GM12864 (cell line): ENCODE measurements around the gene LILRB2.
"Not testable (repeated sequence)": the region's sequence is repeated elsewhere in the genome, so short reads cannot be mapped to it uniquely, and the experiment has no call there.

Source experiments
- DNase-seq: peaks from one replicate; pipeline ENCODE4 v3.0.0-alpha.2; 2011; ENCODE audit warnings: low read depth
- H3K4me3 ChIP-seq: 2 replicates; pipeline ENCODE4 v1.5.1; 2011; ENCODE audit warnings: mild to moderate bottlenecking, low read depth, low read length, control low read depth
- CTCF ChIP-seq: IDR thresholded peaks from 2 replicates; pipeline ENCODE4 v1.5.1; 2011; ENCODE audit warnings: low read depth, mild to moderate bottlenecking, moderate library complexity, low read length, control low read depth, inconsistent platforms; ENCODE audit errors: missing control alignments

Gene LILRB2

GRCh38 chr19:54275951-54276350 lies 5.0 kb downstream of the LILRB2 start:
- H3K4me3 ChIP-seq: no peak overlapping the region
- TF ChIP-seq CTCF: no peak
- no peak for DNase-seq

- H3K4me3 ChIP-seq, DNase-seq: not testable (repeated sequence)
Measured at GRCh38 chr19:54274516-54274915, 6.4 kb downstream of the LILRB2 start.

GRCh38 chr19:54273821-54274220 lies 7.1 kb downstream of the LILRB2 start:
- H3K4me3 ChIP-seq: no peak overlapping the region
- DNase-seq: no peak
- TF ChIP-seq CTCF: no peak

GRCh38 chr19:54272181-54272580 lies 8.7 kb downstream of the LILRB2 start:
- DNase-seq, H3K4me3 ChIP-seq: not testable (repeated sequence)

- DNase-seq, H3K4me3 ChIP-seq: not testable (repeated sequence)
Measured at GRCh38 chr19:54271587-54271986, 9.3 kb downstream of the LILRB2 start.

- H3K4me3 ChIP-seq: no peak overlapping the region
- no peak for TF ChIP-seq CTCF
- DNase-seq: no peak
Measured at GRCh38 chr19:54271106-54271505, 9.8 kb downstream of the LILRB2 start.

- TF ChIP-seq CTCF: no peak
- no peak for DNase-seq
Measured at GRCh38 chr19:54268936-54269335, 12.0 kb downstream of the LILRB2 start.

GRCh38 chr19:54266133-54266532 lies 14.8 kb downstream of the LILRB2 start:
- TF ChIP-seq CTCF: peak; percentile 89
- DNase-seq: peak; percentile 27
- H3K4me3 ChIP-seq: no peak overlapping the region

More at GRCh38 chr19:54268936-54269335, 12.0 kb downstream of the LILRB2 start:
- H3K4me3 ChIP-seq: no peak overlapping the region

- no peak overlapping the region for H3K4me3 ChIP-seq
- no peak for DNase-seq
- no peak for TF ChIP-seq CTCF
Measured at GRCh38 chr19:54262470-54262869, 18.4 kb downstream of the LILRB2 start.
